CD8-positive, alpha-beta memory T cell (primary cell): ENCODE results near the gene TIMP2. TPM values are rescaled to one million over a fixed set of nuclear protein-coding genes. Genes with fewer than 3 reads are reported as not detected.
"Not testable (repeated sequence)": the region's sequence is repeated elsewhere in the genome, so short reads cannot be mapped to it uniquely, and the experiment has no call there.

ENCODE experiments used
- CTCF ChIA-PET: fragments of 350-600 bp; sonication (Branson Sonifier 250); formaldehyde crosslinking; loops from one replicate; lab custom pipeline; 2021; ENCODE audit warnings: antibody characterized with exemption; lab: Charles Lee
- POLR2A ChIA-PET: fragments of 350-600 bp; sonication (Branson Sonifier 250); formaldehyde crosslinking; loops from one replicate; lab custom pipeline; 2021; ENCODE audit warnings: antibody characterized with exemption; lab: Charles Lee
- DNase-seq, 5 donors: peaks; one replicate each; pipeline versions ENCODE4 v3.0.0 to v3.0.0-alpha.2; 2020 to 2022; ENCODE audit warnings: mixed read lengths in 1 of 5
- H3K27ac ChIP-seq: one replicate; pipeline ENCODE4 v1.7.0; 2013; ENCODE audit warnings: low read depth, mild to moderate bottlenecking, low read length, moderate library complexity
- H3K27me3 ChIP-seq: 2 replicates; pipeline ENCODE4 v1.7.0; 2013; ENCODE audit warnings: low read length, mild to moderate bottlenecking; ENCODE audit not compliant: insufficient read depth, poor library complexity, severe bottlenecking
- H3K36me3 ChIP-seq: 2 replicates; pipeline ENCODE4 v1.7.0; 2013; ENCODE audit warnings: mild to moderate bottlenecking, low read length, moderate library complexity; ENCODE audit not compliant: insufficient read depth
- H3K4me1 ChIP-seq: 2 replicates; pipeline ENCODE4 v1.7.0; 2013; ENCODE audit warnings: mild to moderate bottlenecking, low read length, moderate library complexity; ENCODE audit not compliant: insufficient read depth
- H3K4me3 ChIP-seq: 2 replicates; pipeline ENCODE4 v1.7.0; 2013; ENCODE audit warnings: mild to moderate bottlenecking, low read length
- H3K9me3 ChIP-seq: 2 replicates; pipeline ENCODE4 v1.7.0; 2013; ENCODE audit warnings: mild to moderate bottlenecking, low read length
- H3K27ac Mint-ChIP-seq, 8 donors: one replicate each; pipeline ENCODE4 v1.8.0; 2020 to 2021; ENCODE audit warnings: mixed read lengths in 8 of 8, mild to moderate bottlenecking in 6 of 8, inconsistent platforms in 3 of 8, moderate library complexity in 3 of 8
- H3K27me3 Mint-ChIP-seq, 2 donors: one replicate each; pipeline ENCODE4 v1.8.0; 2020 to 2021; ENCODE audit warnings: mixed read lengths in 2 of 2, mild to moderate bottlenecking in 1 of 2, moderate library complexity in 1 of 2
- H3K36me3 Mint-ChIP-seq, 3 donors: one replicate each; pipeline ENCODE4 v1.8.0; 2020 to 2021; ENCODE audit warnings: mixed read lengths in 3 of 3, inconsistent platforms in 1 of 3, mild to moderate bottlenecking in 1 of 3
- H3K4me1 Mint-ChIP-seq, 3 donors: one replicate each; pipeline ENCODE4 v1.8.0; 2020 to 2021; ENCODE audit warnings: mixed read lengths in 3 of 3, inconsistent platforms in 1 of 3, mild to moderate bottlenecking in 1 of 3
- H3K4me3 Mint-ChIP-seq, 7 donors: one replicate each; pipeline ENCODE4 v1.8.0; 2020 to 2021; ENCODE audit warnings: mixed read lengths in 7 of 7, mild to moderate bottlenecking in 6 of 7, moderate library complexity in 4 of 7, inconsistent platforms in 2 of 7
- H3K9me3 Mint-ChIP-seq, 5 donors: one replicate each; pipeline ENCODE4 v1.8.0; 2020 to 2022; ENCODE audit warnings: mixed read lengths in 5 of 5, mild to moderate bottlenecking in 3 of 5, moderate library complexity in 2 of 5, inconsistent platforms in 1 of 5
- polyA plus RNA-seq: library from polyadenylated mRNA; unstranded; fragments of 300-500 nt; fragmentation: Illumina TruSeq; gene quantifications from one replicate; pipeline ENCODE4 v1.2.3, GENCODE V29; 2021
- total RNA-seq, 2 experiments: library from RNA; stranded (reverse); gene quantifications; one replicate each; pipeline ENCODE4 v1.2.3, GENCODE V29; 2021

TIMP2 gene
- total and polyA plus RNA-seq, 3 experiments from 2014 or later, result 0.08 to 1.6 (median 1.3) TPM

DNA sequence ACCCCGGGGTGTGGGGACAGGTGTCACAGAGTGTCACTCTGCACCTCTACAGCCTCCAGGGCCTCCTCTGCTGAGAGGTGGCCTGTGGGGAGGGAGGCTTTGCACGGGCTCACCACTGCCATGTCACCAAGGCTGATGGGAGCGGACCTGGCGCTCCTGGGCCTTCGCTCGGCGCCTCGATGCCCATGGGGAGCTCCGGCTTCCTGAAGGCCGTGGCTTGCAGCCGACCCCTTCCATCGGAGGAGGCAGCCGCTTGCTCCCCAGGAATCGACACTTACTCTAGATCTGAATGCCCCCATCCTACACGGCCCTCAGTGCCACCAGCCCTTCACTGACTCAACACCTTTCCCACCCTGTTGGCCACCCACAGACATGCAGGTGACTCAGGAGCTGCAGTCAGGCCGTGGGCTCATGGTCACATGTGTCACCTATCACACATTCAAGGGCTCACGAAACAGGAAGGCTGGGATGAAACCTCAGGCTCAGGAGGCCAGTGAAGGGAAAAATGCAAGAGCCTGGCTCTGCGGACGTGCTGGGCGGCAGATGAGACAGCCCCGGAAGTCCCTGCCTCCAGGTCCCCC lies 42.7 kb upstream of the TIMP2 start:
- no peak overlapping the region for H3K4me3 ChIP-seq
- H3K27ac Mint-ChIP-seq, result no peak overlapping the region
- no peaks in the 10 kb centered on the region for H3K9me3 Mint-ChIP-seq
- POLR2A ChIA-PET, result no interaction called here
- DNase-seq, result no peak
- no peaks in the 10 kb centered on the region for H3K36me3 ChIP-seq
- H3K4me3 Mint-ChIP-seq, result no peak overlapping the region
- no peaks in the 10 kb centered on the region for H3K27me3 Mint-ChIP-seq
- H3K27ac ChIP-seq, result no peak overlapping the region
- peaks cover 5 to 6% (median 6%) of the 10 kb centered on the region in 3 donors for H3K4me1 Mint-ChIP-seq
- H3K9me3 ChIP-seq, result no peaks in the 10 kb centered on the region
- CTCF ChIA-PET, result interaction anchor here (1.2 to 1.4 kb wide), 2 partner anchors 102 to 471 kb away, joined by 3 to 5 read pairs; no protein-coding TSS in a partner anchor
- H3K36me3 Mint-ChIP-seq, result no peaks in the 10 kb centered on the region
- H3K27me3 ChIP-seq, result no peaks in the 10 kb centered on the region
- H3K4me1 ChIP-seq, result peaks cover 9% of the 10 kb centered on the region

DNA sequence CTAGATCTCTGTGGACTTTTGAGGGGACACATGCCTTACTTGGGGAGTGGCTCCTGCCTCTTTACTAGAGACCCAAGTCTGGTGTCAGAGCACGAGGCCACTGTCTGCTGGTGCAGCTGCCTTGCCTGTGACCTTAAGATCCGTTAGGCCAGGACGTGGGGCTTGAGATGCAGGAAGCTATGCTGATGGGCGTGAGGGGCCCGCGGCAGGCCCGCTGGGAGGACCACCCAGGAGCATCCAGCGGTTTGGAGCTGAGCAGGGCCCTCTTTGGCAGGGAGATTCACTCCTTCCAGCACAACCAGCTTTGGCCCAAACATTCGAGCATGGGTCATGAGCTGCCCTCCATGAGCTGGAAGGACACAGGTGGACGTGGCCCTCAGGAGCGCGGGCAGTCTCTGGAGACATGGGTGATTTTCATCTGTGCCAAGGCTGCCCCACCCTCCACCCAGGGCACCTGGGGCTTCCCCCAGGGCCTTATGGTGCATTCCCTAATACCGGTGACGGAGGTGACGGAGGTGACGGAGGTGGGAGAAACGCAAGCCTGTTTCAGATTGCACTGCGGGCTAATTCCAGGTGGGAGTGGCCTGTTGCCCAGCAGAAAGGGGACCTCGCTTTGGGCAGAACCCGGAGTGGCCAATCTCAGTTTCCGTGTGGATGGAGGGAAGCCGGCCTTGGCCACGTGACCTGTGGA lies 41.9 kb upstream of the TIMP2 start:
- H3K4me1 Mint-ChIP-seq, result peaks cover 5 to 6% (median 6%) of the 10 kb centered on the region in 3 donors
- H3K27ac ChIP-seq, result no peak overlapping the region
- no peaks in the 10 kb centered on the region for H3K27me3 ChIP-seq
- no peak overlapping the region for H3K27ac Mint-ChIP-seq
- DNase-seq, result no peak
- POLR2A ChIA-PET, result no interaction called here
- H3K36me3 ChIP-seq, result no peaks in the 10 kb centered on the region
- H3K4me3 Mint-ChIP-seq, result no peak overlapping the region
- no peaks in the 10 kb centered on the region for H3K9me3 ChIP-seq
- H3K36me3 Mint-ChIP-seq, result no peaks in the 10 kb centered on the region
- H3K9me3 Mint-ChIP-seq, result no peaks in the 10 kb centered on the region
- H3K4me3 ChIP-seq, result no peak overlapping the region
- H3K27me3 Mint-ChIP-seq, result no peaks in the 10 kb centered on the region
- CTCF ChIA-PET, result interaction anchor here (0.7 to 1.4 kb wide), 3 partner anchors 9 to 470 kb away, joined by 3 to 5 read pairs (median 3); no protein-coding TSS in a partner anchor
- peaks cover 9% of the 10 kb centered on the region for H3K4me1 ChIP-seq

DNA sequence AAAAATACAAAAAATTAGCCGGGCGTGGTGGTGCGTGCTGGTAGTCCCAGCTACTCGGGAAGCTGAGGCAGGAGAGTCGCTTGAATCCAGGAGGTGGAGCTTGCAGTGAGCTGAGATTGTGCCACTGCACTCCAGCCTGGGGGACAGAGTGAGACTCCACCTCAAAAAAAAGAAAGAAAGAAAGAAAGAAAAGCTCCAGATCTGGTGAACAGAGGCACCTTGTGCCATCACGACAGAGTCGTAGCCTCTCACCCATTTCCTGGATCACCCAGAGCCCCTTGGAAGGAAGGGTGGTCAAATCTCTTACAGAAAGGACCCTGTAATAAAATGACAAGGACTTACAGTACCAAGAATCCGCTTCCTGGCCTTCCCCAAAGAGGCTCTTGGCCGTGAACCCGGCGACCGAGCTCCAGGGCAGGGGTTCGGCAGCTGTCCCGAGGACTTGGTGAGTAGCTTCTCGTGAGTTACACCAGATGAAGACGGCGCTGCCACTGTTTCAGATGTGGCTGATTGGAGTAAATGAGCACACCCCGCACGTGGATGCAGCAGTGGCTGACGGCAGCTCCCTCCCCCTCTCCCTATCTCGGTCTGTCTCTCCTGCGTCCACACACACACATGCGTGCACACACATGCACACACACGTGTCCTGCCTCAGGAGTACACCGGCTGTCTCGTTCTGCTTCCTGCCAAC lies 41.1 kb upstream of the TIMP2 start:
- no peak overlapping the region for H3K27ac Mint-ChIP-seq
- Histone ChIP-seq H3K36me3 (no peaks in the 10 kb centered on the region), H3K4me1 (peaks cover 5% of the 10 kb centered on the region), H3K9me3 (no peaks in the 10 kb centered on the region), H3K27me3 (no peaks in the 10 kb centered on the region), H3K4me3 (no peak overlapping the region), H3K27ac (no peak overlapping the region)
- CTCF ChIA-PET, result interaction anchor here (0.7 to 1.4 kb wide), 3 partner anchors 9 to 100 kb away, joined by 3 read pairs; no protein-coding TSS in a partner anchor
- H3K4me1 Mint-ChIP-seq, result peaks cover 3% of the 10 kb centered on the region in 3 donors
- DNase-seq, result no peak
- POLR2A ChIA-PET, result no interaction called here
- H3K9me3 Mint-ChIP-seq, result no peaks in the 10 kb centered on the region
- peaks cover 0 to 3% of the 10 kb centered on the region in 2 donors for H3K27me3 Mint-ChIP-seq
- H3K4me3 Mint-ChIP-seq, result no peak overlapping the region
- no peaks in the 10 kb centered on the region for H3K36me3 Mint-ChIP-seq

DNA sequence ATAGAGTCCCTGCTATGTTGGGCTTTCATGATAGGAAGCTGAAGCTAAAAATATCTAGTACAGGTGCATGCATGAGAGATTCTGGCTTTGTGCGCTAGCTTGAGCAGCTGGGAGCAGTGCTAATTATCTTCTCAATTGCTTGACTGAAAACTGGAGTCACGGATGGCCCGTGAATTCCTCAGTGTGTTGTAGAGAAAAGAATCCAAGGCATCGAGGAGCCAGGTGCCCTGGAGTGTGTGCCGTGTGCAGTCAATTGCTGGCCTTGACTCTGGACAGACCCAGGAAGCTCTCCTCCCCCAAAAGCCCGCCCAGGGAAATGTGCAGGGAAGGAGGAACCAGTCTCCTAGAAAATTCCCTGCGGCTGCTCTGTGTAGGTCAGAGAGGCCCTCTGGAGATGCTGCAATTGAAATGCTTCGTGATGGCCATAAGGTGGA lies 40.3 kb upstream of the TIMP2 start:
- Mint-ChIP-seq H3K4me1 (no peaks in the 10 kb centered on the region), H3K36me3 (no peaks in the 10 kb centered on the region), H3K27ac (peak overlapping the region in 1 of 8 donors; percentile 24), H3K9me3 (no peaks in the 10 kb centered on the region), H3K27me3 (peaks cover 0 to 3% of the 10 kb centered on the region in 2 donors), H3K4me3 (no peak overlapping the region)
- Histone ChIP-seq H3K4me1 (no peaks in the 10 kb centered on the region), H3K27me3 (no peaks in the 10 kb centered on the region), H3K36me3 (no peaks in the 10 kb centered on the region), H3K9me3 (no peaks in the 10 kb centered on the region), H3K4me3 (no peak overlapping the region), H3K27ac (no peak overlapping the region)
- POLR2A ChIA-PET, result no interaction called here
- CTCF ChIA-PET, result interaction anchor here (1.4 kb wide), 1 partner anchor 100 kb away, joined by 3 read pairs; no protein-coding TSS in a partner anchor
- no peak for DNase-seq

DNA sequence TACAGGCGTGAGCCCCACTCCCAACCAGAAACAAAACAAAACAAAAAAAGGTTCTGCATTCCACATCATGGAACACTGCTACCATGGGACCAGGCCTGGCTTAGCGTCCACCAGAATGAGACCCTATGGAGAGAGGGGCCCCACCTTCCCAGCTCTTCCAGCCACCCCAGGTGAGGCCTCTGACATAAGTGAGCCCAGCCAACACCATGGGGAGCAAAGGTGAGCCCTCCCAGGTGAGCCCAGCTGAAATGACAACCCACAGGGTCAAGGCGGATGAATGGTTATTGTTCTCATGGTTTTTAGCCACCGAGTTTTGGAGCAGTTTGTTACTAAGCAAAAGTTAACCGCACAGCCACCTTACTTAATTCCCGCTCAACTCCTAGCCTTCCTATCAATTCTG lies 38.2 kb upstream of the TIMP2 start:
- CTCF ChIA-PET, result interaction anchor here (0.9 kb wide), 1 partner anchor 97 kb away, joined by 3 read pairs; no protein-coding TSS in a partner anchor

DNA sequence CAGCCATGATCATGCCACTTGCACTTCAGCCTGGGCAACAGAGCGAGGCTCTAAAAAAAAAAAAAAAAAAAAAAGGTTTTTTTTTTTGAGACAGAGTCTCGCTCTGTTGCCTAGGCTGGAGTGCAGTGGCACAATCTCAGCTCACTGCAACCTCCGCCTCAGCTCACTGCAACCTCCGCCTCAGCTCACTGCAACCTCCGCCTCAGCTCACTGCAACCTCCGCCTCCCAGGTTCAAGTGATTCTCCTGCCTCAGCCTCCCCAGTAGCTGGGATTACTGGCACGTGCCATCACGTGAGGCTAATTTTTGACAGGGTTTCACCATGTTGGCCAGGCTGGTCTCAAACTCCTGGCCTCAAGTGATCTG lies 37.8 kb upstream of the TIMP2 start:
- H3K36me3 ChIP-seq, H3K9me3 Mint-ChIP-seq, H3K27me3 ChIP-seq, H3K4me3 Mint-ChIP-seq, H3K36me3 Mint-ChIP-seq, DNase-seq, H3K4me3 ChIP-seq, H3K27ac Mint-ChIP-seq, H3K27ac ChIP-seq, H3K9me3 ChIP-seq, POLR2A ChIA-PET, H3K4me1 ChIP-seq, H3K27me3 Mint-ChIP-seq, H3K4me1 Mint-ChIP-seq: not testable (repeated sequence)
- CTCF ChIA-PET, result interaction anchor here (0.9 to 1.1 kb wide), 2 partner anchors 80 to 97 kb away, joined by 3 to 5 read pairs; no protein-coding TSS in a partner anchor

More for the DNA sequence above, 38.2 kb upstream of the TIMP2 start:
- Histone ChIP-seq H3K27ac (no peak overlapping the region), H3K27me3 (no peaks in the 10 kb centered on the region), H3K4me3 (no peak overlapping the region), H3K9me3 (no peaks in the 10 kb centered on the region), H3K36me3 (no peaks in the 10 kb centered on the region), H3K4me1 (no peaks in the 10 kb centered on the region)
- H3K4me1 Mint-ChIP-seq, result no peaks in the 10 kb centered on the region
- POLR2A ChIA-PET, result no interaction called here
- H3K36me3 Mint-ChIP-seq, result no peaks in the 10 kb centered on the region
- H3K27me3 Mint-ChIP-seq, result peaks cover 6 to 8% of the 10 kb centered on the region in 2 donors
- H3K4me3 Mint-ChIP-seq, result no peak overlapping the region
- DNase-seq, result no peak
- H3K9me3 Mint-ChIP-seq, result no peaks in the 10 kb centered on the region
- H3K27ac Mint-ChIP-seq, result no peak overlapping the region

DNA sequence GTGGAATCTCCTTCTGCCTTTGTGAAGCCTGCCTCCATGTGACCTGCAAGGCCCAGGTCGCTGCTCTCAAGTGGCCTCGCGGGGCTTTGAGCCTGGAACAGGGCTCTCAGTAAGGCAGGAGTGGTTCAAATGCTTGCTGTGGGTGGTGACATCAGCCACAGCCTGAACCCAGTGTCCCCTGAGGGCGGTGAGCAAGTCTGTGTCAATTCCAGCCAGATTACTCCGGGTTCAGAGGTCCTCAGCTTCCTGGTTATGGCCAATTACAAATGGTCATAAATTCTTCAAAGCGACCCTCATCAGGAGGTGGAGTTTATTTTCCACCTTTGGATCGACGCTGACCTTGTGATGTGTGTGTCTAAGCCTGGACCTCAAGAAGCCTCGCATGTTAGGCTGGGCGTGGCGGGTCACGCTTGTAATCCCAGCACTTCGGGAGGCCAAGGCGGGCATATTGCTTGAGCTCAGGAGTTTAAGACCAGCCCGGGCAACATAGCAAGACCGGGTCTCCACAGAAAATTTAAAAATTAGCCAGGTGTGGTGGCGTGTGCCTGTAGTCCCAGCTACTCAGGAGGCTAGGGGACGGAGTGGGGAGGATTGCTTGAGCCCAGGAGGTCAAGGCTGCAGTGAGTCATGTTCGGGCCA lies 37.3 kb upstream of the TIMP2 start:
- no peaks in the 10 kb centered on the region for H3K9me3 ChIP-seq
- no peak overlapping the region for H3K27ac Mint-ChIP-seq
- ChIA-PET CTCF (interaction anchor here (0.9 to 1.1 kb wide), 2 partner anchors 80 to 97 kb away, joined by 3 to 5 read pairs; no protein-coding TSS in a partner anchor), POLR2A (no interaction called here)
- no peaks in the 10 kb centered on the region for H3K4me1 ChIP-seq
- no peaks in the 10 kb centered on the region for H3K9me3 Mint-ChIP-seq
- no peak overlapping the region for H3K4me3 ChIP-seq
- H3K4me3 Mint-ChIP-seq, result no peak overlapping the region
- no peaks in the 10 kb centered on the region for H3K4me1 Mint-ChIP-seq
- H3K36me3 ChIP-seq, result no peaks in the 10 kb centered on the region
- DNase-seq, result no peak
- no peaks in the 10 kb centered on the region for H3K27me3 ChIP-seq
- H3K27me3 Mint-ChIP-seq, result peaks cover 6 to 8% of the 10 kb centered on the region in 2 donors
- no peak overlapping the region for H3K27ac ChIP-seq
- no peaks in the 10 kb centered on the region for H3K36me3 Mint-ChIP-seq
